ENCODE measurements around the gene MBNL1.

- no peak for TF ChIP-seq POLR2A (IDR thresholded peaks at IDR 0.05; ENCODE audit: low read length)
- TF ChIP-seq GATA1 (IDR thresholded peaks at IDR 0.05; ENCODE audit: low read depth, low read length) = no peak
Observed at GRCh38 chr3:152452318-152452717, 183.6 kb downstream of the MBNL1 start.

Measured in erythroblast (primary cell).